ENCODE data around the gene BLACAT1. TPM values are rescaled to one million over a fixed set of nuclear protein-coding genes. Genes with fewer than 3 reads are reported as not detected.

The BLACAT1 gene
- total and polyA plus RNA-seq, 2 of the 4 experiments (the other 2 are of a cell fraction), result under 0.01 to 0.05 TPM

DNA sequence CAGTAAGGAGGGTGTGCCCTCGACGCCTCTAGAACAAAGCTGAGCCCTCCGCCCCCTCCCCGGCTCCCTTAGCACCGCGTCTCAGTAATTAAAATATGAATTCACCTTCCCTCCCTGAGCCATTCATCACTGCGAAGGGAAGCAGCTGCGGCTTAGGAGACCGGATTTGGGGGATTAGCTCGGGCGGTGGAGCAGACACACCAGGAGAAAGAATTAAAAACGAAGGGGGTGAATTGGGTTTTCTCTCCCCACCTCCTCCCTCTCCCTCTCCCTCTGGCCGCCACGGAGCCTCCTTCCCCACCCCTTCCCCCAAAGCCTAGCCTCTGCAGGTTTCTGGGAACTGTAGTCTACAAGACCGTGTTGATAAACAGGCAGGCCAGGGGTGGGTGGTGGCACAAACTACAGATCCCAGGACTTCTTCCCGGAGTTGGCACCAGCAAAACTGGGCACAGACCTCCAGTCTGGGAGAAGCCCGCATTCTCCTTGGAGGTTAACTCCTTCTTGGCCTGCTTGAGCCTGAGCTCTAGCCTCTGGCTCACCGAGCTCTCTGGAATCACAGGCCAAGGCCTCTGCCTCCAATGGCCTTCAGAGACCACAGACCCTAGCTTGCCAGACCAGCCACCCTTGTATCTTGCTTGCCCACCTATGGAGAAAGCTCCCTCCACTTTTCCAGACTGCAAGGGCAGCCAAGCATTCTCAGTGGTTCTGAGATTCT lies 10.8 kb downstream of the BLACAT1 start:
- BruUV-seq (replicated peaks), result no TSS peak
- ATAC-seq (ENCODE audit: low read depth) (no peak), DNase-seq (no peak)
- no peak overlapping the region for H3K14ac ChIP-seq (replicated peaks; ENCODE audit: low read depth, low read length)
- in situ Hi-C loops (cut with MboI; ENCODE audit: low sequenced_read_pairs), result no loop called here
- no peak overlapping the region for H2BK15ac ChIP-seq (ENCODE audit: low read depth, low read length)
- H2AK9ac ChIP-seq (replicated peaks; ENCODE audit: low read depth, low read length, poor library complexity), result no peak overlapping the region
- H3K27me3 ChIP-seq (ENCODE audit: control insufficient read depth, insufficient read depth, low read length), result peaks cover 47% of the 10 kb centered on the region
- no peak overlapping the region for H3K4me3 ChIP-seq (ENCODE audit: insufficient read depth, low read depth, low read length)
- H3K9me1 ChIP-seq (ENCODE audit: insufficient read depth, low read length), result no peaks in the 10 kb centered on the region; the same call in 1 of the 2 replicates
- H2BK5ac ChIP-seq (ENCODE audit: low read depth, low read length, poor library complexity, severe bottlenecking), result no peak overlapping the region
- H4K20me1 ChIP-seq (ENCODE audit: insufficient read depth, low read length), result no peaks in the 10 kb centered on the region
- no peak overlapping the region for H3K23ac ChIP-seq (ENCODE audit: low read depth, low read length)
- no peak overlapping the region for H3K4me2 ChIP-seq (ENCODE audit: low read depth, low read length)
- H3K18ac ChIP-seq (ENCODE audit: low read depth, low read length), result no peak overlapping the region
- no peak overlapping the region for H2AK5ac ChIP-seq (ENCODE audit: low read depth, low read length)
- POLR2A ChIA-PET (ENCODE audit: unreplicated experiment), result no interaction called here
- no peak for TF ChIP-seq SMC3 (IDR thresholded peaks at IDR 0.05; ENCODE audit: low read depth, low read length)
- TF ChIP-seq RAD21 (IDR thresholded peaks at IDR 0.05; ENCODE audit: low read length), result no peak
- no peak for TF ChIP-seq RCOR1 (IDR thresholded peaks at IDR 0.05; ENCODE audit: insufficient replicate concordance, low read length)
- no peak for TF ChIP-seq MXI1 (IDR thresholded peaks at IDR 0.05; ENCODE audit: borderline replicate concordance, low read depth, low read length)
- no peak for TF ChIP-seq RFX5 (IDR thresholded peaks at IDR 0.05; ENCODE audit: low read depth, low read length)
- TF ChIP-seq NFE2L2 (IDR thresholded peaks at IDR 0.05; ENCODE audit: low read depth, low read length), result no peak
- no peak for TF ChIP-seq CEBPB (IDR thresholded peaks at IDR 0.05; ENCODE audit: low read depth, low read length)
- no peak for TF ChIP-seq CHD1 (IDR thresholded peaks at IDR 0.05; ENCODE audit: low read depth, low read length)
- no peak for TF ChIP-seq MAFK (IDR thresholded peaks at IDR 0.05; ENCODE audit: low read depth, low read length)
- no peak for TF ChIP-seq POLR2A (IDR thresholded peaks at IDR 0.05; ENCODE audit: low read depth, low read length)
- H4K8ac ChIP-seq (ENCODE audit: low read depth in 2 of 2, low read length in 2 of 2), result no peak overlapping the region
- 35% methylated on average over 3 of the region's 18 CpGs; no CpG with 5 or more reads in 1 of the 2 experiments for WGBS, 2 experiments (ENCODE audit: extremely low coverage in 2 of 2, insufficient read length in 1 of 2)
- no peaks in the 10 kb centered on the region for H3K9me3 ChIP-seq (ENCODE audit: control insufficient read depth, insufficient read depth, low read length)
- H4K91ac ChIP-seq (ENCODE audit: insufficient read depth, low read depth, low read length), result no peak overlapping the region
- no peaks in the 10 kb centered on the region; the same call in 1 of the 2 replicates for H3K4me1 ChIP-seq (ENCODE audit: control insufficient read depth, insufficient read depth, low read length)
- CTCF ChIA-PET, result interaction anchor here (0.6 kb wide), 1 partner anchor 120 kb away, joined by 3 read pairs; no protein-coding TSS in a partner anchor
- no peaks in the 10 kb centered on the region for H3K36me3 ChIP-seq (ENCODE audit: control insufficient read depth, insufficient read depth, low read length)
- no peak overlapping the region for H3K4ac ChIP-seq (ENCODE audit: low read depth, low read length)
- H2BK120ac ChIP-seq (ENCODE audit: low read depth, low read length), result no peak overlapping the region
- H3K27ac ChIP-seq (ENCODE audit: insufficient read depth, low read length), result no peak overlapping the region
- H3K9ac ChIP-seq (ENCODE audit: low read depth, low read length), result no peak overlapping the region
- intact Hi-C loops (cut with micrococcal nuclease), result no loop called here
- no peak overlapping the region for H2AFZ ChIP-seq (replicated peaks; ENCODE audit: low read length, poor library complexity)
- no peak overlapping the region for H2BK20ac ChIP-seq (ENCODE audit: low read depth, low read length)
- dilution Hi-C loops (cut with HindIII; ENCODE audit: low sequenced_read_pairs, unreplicated experiment), result no loop called here
- no peak overlapping the region for H4K5ac ChIP-seq (ENCODE audit: low read depth, low read length)
- no peak overlapping the region for H3K56ac ChIP-seq (ENCODE audit: extremely low read depth, insufficient read depth, low read length)
- no peaks in the 10 kb centered on the region for H3K79me1 ChIP-seq (ENCODE audit: low read depth in 1 of 2, low read length in 2 of 2)

Data from IMR-90 (cell line).